Body of pancreas (tissue), 4 donors: Measurements from ENCODE around the gene FAM153A. TPM values are rescaled to one million over a fixed set of nuclear protein-coding genes. Genes with fewer than 3 reads are reported as not detected.
"Not testable (repeated sequence)": the region's sequence is repeated elsewhere in the genome, so short reads cannot be mapped to it uniquely, and the experiment has no call there.

Experiments used
- ATAC-seq: fragments of 150-250 bp; one replicate; pipeline ENCODE4 v1.9.1; 2016
- DNase-seq, 4 donors: peaks; one replicate each; pipeline ENCODE4 v3.0.0-alpha.2; 2019
- H3K27ac ChIP-seq, 4 donors: fragments of 200-600 bp; sonication (generic); 1 replicate in 3 of 4; 2 replicates in 1 of 4; pipeline versions ENCODE4 v1.5.1 to v1.6.1; 2016 to 2019; ENCODE audit warnings: mild to moderate bottlenecking in 1 of 4, mixed read lengths in 1 of 4, moderate library complexity in 1 of 4
- H3K27me3 ChIP-seq, 2 donors: fragments of 200-600 bp; sonication (generic); one replicate each; pipeline ENCODE4 v1.6.0; 2016; ENCODE audit warnings: mild to moderate bottlenecking in 1 of 2
- H3K36me3 ChIP-seq, 2 donors: fragments of 200-600 bp; sonication (generic); replicated peaks in 1 of 2; 2 replicates each; pipeline ENCODE4 v1.5.1; 2016; ENCODE audit warnings: low read depth in 2 of 2; ENCODE audit not compliant: insufficient read depth in 1 of 2
- H3K4me1 ChIP-seq: fragments of 200-600 bp; sonication (generic); one replicate; pipeline ENCODE4 v1.6.0; 2016
- H3K4me3 ChIP-seq, 2 donors: fragments of 200-600 bp; sonication (generic); 1 replicate in 1 of 2; 2 replicates in 1 of 2; pipeline ENCODE4 v1.5.1; 2016 to 2019
- H3K9me3 ChIP-seq, 3 donors: fragments of 200-600 bp; sonication (generic); 1 replicate in 2 of 3; 2 replicates in 1 of 3; pipeline ENCODE4 v1.5.1; 2016
- WGBS, 2 donors: methylation state at CpG; one replicate each; pipeline ENCODE4 v1.1.5; 2017; 5-methylcytosine and 5-hydroxymethylcytosine counted together
- intact Hi-C: fragments of 100-400 bp; cut with DNase I; formaldehyde crosslinking; loops from one replicate; pipeline ENCODE4 v1.15.1; 2023
- total RNA-seq, 2 donors: library from RNA; depleted of rRNA; stranded (reverse); fragments of >200 nt; gene quantifications; one replicate each; pipeline ENCODE4 v1.1.0, GENCODE V29; 2016

The FAM153A gene
- total RNA-seq, 2 donors from 2014 or later: 1.6 to 1.8 TPM

DNA sequence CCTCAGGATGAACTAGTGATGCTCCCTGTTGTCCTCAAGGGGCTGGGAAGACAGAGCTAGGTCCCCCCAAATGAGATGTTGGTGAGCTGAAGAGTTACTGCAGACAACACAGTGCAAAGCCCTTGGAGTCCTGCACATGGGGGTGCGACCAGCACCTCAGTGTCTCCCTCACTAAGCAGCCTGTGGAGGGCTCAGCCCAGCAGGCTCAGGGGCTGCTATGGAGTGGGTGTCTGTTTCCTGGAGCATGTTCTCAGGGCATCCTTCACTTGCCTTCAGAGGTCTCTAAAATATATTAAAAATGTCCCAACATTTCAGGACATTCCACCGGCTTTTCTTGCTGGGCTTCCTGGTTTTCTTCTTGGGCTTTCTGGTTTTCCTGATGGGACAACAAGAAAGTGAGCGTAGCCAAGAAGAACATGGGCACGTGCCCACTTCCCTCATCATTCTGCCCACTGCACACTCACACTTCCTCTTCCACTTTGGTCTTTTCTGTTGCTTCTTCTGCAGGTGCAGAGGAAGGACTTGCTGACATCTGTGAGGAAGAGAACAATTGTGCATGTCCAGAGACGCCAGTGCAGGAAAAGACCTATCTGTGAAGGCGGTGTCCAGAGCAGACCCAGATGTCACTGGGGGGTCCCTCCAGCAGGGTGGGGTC, 58.7 kb downstream of the FAM153A start:
- ATAC-seq, intact Hi-C loops, H3K4me1 ChIP-seq, H3K27me3 ChIP-seq, DNase-seq, H3K9me3 ChIP-seq, H3K27ac ChIP-seq, H3K4me3 ChIP-seq, H3K36me3 ChIP-seq: not testable (repeated sequence)
- WGBS, 2 donors: no CpG with 5 or more reads among the region's 6 CpGs

DNA sequence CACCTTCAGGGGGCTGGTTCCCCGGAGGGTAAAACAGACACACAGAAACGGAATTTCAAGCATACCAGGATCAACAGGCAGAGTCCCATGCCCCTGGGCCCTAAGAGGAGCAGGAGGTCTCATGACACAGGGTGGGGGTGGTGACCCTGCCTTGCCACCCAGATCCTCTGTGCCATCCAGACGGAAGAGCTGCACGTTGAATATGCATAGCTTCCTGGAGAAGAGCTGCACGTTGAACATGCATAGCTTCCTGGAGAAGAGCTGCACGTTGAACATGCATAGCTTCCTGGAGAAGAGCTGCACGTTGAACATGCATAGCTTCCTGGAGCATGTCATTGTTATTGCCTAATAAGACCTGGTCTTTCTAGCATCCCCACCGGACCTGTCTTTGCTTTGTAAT, 59.9 kb downstream of the FAM153A start:
- H3K9me3 ChIP-seq, H3K4me1 ChIP-seq, H3K4me3 ChIP-seq, H3K36me3 ChIP-seq, ATAC-seq, H3K27ac ChIP-seq, DNase-seq, H3K27me3 ChIP-seq, intact Hi-C loops: not testable (repeated sequence)
- WGBS, 2 donors: 51 to 90% methylated on average over 1 to 2 of the region's 8 CpGs

DNA sequence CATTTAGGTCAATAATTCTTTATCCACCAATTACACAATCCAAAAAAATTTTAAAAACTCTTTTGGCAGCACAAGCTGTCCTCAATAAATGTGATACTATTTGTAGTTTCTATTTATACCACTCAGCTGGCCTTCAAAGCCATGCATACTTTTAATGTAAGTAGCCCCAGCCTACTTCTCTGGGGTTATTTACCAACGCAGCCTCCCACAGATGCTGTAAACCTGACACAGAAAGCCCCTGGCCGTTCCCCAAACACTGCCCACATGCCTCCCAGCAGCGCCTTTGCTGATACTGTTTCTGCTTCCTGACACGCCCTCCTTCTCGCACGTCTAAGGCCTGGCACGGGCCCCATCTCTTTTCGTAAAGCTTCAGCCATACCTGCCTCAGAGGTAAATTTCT, 62.7 kb downstream of the FAM153A start:
- H3K27ac ChIP-seq, DNase-seq, H3K4me3 ChIP-seq, H3K27me3 ChIP-seq, ATAC-seq, H3K9me3 ChIP-seq, H3K4me1 ChIP-seq, H3K36me3 ChIP-seq, intact Hi-C loops: not testable (repeated sequence)
- no CpG with 5 or more reads among the region's 8 CpGs for WGBS, 2 donors

DNA sequence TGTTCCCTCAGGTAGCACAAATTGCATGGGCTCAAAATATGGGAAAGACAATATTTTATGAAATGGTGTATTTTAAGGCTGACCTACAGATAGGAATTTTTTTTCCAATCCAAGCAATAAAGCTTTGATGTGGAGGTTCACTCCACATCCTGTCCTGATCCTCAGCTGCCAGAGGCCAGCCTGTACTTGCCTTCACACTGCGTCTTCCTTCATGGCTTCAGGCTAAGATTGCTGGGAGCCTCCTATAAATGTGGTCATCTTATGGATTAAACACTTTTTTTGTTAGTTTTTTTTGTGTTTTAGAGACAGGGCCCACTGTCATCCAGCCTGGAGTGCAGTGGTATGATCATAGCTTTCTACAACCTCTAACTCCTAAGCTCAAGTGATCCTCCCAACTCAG, 67.3 kb downstream of the FAM153A start:
- WGBS, 2 donors: 88 to 95% methylated on average over 1 of the region's 1 CpG
- H3K27ac ChIP-seq, DNase-seq, H3K27me3 ChIP-seq, H3K4me1 ChIP-seq, ATAC-seq, H3K4me3 ChIP-seq, intact Hi-C loops, H3K36me3 ChIP-seq, H3K9me3 ChIP-seq: not testable (repeated sequence)

DNA sequence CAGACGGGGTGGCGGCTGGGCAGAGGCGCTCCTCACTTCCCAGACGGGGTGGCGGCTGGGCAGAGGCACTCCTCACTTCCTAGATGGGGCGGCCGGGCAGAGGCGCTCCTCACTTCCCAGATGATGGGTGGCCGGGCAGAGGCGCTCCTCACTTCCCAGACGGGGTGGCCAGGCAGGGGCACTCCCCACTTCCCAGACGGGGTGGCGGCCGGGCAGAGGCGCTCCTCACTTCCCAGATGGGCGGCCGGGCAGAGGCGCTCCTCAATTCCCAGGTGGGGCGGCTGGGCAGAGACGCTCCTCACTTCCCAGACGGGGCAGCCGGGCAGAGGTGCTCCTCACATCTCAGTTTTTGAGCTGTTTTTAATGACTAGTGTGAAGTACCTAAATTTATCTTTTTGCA, 86.6 kb downstream of the FAM153A start:
- ATAC-seq, H3K27me3 ChIP-seq, H3K27ac ChIP-seq, DNase-seq, intact Hi-C loops, H3K36me3 ChIP-seq, H3K4me3 ChIP-seq, H3K9me3 ChIP-seq, H3K4me1 ChIP-seq: not testable (repeated sequence)
- WGBS, 2 donors: 94 to 97% methylated on average over 5 to 17 of the region's 22 CpGs

DNA sequence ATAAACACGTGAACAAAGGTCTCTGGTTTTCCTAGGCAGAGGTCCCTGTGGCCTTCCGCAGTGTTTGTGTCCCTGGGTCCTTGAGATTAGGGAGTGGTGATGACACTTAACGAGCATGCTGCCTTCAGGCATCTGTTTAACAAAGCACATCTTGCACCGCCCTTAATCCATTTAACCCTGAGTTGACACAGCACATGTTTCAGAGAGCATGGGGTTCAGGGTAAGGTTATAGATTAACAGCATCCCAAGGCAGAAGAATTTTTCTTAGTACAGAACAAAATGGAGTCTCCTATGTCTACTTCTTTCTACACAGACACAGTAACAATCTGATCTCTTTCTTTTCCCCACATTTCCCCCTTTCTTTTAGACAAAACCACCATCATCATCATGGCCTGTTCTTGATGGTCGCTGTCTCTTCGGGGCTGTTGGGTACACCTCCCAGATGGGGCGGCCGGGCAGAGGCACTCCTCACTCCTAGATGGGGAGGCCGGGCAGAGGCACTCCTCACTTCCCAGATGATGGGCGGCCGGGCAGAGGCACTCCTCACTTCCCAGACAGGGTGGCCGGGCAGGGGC, 87.3 kb downstream of the FAM153A start:
- H3K27ac ChIP-seq, ATAC-seq, H3K4me1 ChIP-seq, H3K27me3 ChIP-seq, H3K9me3 ChIP-seq, H3K4me3 ChIP-seq, DNase-seq, intact Hi-C loops, H3K36me3 ChIP-seq: not testable (repeated sequence)
- WGBS, 2 donors: 71 to 92% methylated on average over 4 to 8 of the region's 12 CpGs

DNA sequence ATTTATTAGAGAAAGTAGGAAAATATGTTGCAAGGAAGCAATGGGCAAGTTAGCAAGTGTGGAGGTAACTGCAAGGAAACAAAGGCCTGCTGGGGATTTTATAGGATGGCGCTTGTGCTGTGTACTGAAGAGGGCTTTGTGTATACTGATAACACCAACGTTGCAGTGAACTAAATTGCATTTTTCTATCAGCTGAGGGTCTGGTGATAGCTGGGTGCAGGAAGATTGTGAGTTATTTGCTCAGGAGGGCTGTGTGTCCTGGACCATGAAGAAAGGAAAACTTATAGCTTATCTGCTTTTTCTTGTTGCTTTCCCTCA, 88.2 kb downstream of the FAM153A start:
- ATAC-seq: peak; percentile 6
- H3K27ac ChIP-seq, H3K4me3 ChIP-seq, DNase-seq, H3K36me3 ChIP-seq, H3K9me3 ChIP-seq, H3K27me3 ChIP-seq, intact Hi-C loops, H3K4me1 ChIP-seq: not testable (repeated sequence)
- WGBS, 2 donors: no CpG with 5 or more reads among the region's 2 CpGs

DNA sequence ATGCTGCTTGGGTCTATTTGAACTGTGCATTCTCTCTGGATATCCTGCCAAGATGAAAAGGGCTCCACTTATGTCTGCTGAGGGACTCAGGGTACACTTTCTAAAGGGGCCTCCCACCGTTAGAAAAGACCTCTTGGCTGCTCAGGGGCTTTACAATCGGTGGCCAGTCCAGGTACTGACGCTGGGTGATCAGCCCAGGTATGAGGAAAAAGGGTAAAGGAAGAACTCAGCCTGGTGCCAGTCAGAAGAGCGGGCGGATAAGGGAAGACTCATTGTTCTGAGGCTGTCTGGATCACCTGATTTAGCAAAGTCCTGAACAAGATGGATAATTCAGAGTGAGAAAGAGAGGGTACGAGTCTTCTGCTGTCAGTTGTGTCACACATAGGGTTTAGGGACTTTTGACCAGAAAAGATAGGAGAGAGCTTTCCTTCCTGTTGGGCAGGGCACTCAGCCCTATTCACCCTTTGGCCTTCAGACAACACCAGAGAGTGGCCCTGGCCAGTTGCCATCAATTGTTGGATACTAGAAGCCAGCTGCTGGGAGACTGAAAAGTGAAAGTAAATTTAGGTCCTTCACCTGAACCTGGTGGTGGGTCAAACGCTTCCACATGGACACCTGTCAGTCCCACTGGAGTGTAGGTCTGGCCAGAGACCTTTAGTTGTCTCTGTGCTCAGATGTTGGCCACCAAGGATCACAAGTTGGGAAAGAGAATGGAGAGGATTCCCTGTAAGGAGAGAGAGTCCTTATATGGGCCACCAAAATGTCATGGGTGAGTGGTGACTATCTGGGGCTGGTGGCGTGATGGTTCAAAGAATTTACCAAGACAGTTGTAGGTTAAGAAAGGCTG, 88.8 kb downstream of the FAM153A start:
- peak overlapping the region in 1 of 4 donors; percentile 33 for H3K27ac ChIP-seq
- H3K36me3 ChIP-seq, H3K27me3 ChIP-seq, H3K4me1 ChIP-seq, H3K9me3 ChIP-seq, intact Hi-C loops, H3K4me3 ChIP-seq: not testable (repeated sequence)
- WGBS, 2 donors: 58 to 68% methylated on average over 5 to 6 of the region's 8 CpGs
- peak; percentile 83 to 92 (median 87) for DNase-seq
- ATAC-seq: peak; percentile 86

DNA sequence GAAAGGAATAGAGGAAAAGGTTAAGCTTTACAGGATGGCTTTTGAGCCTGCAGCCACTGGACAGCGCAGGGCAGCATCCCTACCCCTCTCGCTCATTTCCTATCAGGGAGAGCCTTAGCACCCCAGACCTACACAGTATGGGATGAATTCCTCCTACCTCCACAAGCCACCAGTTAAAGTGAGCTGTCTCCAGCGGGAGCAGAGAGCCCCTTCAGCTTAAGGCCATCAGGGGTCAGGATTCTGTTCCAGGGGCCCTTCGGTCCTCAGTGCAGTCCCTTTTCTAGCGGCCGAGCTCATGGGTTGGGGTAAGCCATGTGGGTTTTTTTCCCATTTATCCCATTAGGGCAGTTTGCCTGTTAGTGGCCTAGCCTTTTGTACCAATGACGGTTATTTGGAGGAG, 89.7 kb downstream of the FAM153A start:
- H3K27me3 ChIP-seq, ATAC-seq, H3K27ac ChIP-seq, DNase-seq, H3K4me1 ChIP-seq, H3K36me3 ChIP-seq, intact Hi-C loops, H3K9me3 ChIP-seq, H3K4me3 ChIP-seq: not testable (repeated sequence)
- WGBS, 2 donors: 67 to 91% methylated on average over 1 to 2 of the region's 7 CpGs

DNA sequence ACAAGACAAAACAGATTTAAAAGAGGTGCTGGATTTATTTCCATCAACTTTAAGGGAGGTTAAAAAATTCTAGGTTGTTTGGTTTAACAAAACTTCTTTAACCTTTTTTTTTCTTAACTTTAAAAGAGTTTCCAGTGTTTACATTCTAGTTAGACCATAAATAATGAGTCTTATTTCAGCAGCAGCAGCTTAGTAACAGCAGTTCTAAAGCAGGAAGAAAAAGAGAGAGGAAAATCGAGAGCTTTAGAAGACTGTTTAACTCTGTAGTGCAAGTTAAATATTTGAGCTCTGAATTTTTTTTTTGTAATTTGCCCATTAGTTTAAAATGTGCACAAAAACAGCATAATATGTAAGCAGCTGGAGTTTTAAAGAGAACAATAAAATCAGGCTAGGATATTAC, 90.2 kb downstream of the FAM153A start:
- intact Hi-C loops, H3K36me3 ChIP-seq, ATAC-seq, H3K4me3 ChIP-seq, H3K9me3 ChIP-seq, H3K27me3 ChIP-seq, H3K4me1 ChIP-seq, H3K27ac ChIP-seq, DNase-seq: not testable (repeated sequence)
- 33 to 36% methylated on average over 1 of the region's 1 CpG for WGBS, 2 donors

DNA sequence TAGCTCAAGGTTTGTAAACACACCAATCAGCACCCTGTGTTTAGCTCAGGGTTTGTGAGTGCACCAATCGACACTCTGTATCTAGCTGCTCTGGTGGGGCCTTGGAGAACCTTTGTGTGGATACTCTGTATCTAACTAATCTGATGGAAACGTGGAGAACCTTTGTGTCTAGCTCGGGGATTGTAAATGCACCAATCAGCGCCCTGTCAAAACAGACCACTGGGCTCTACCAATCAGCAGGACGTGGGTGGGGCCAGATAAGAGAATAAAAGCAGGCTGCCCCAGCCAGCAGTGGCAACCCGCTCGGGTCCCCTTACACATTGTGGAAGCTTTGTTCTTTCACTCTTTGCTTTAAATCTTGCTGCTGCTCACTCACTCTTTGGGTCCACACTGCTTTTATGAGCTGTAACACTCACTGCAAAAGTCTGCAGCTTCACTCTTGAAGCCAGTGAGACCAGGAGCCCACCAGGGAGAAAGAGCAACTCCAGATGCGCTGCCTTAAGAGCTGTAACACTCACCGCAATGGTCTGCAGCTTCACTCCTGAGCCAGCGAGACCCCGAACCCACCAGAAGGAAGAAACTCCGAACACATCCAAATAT, 93.6 kb downstream of the FAM153A start:
- H3K27me3 ChIP-seq, H3K36me3 ChIP-seq, H3K9me3 ChIP-seq, H3K27ac ChIP-seq, H3K4me3 ChIP-seq, DNase-seq, H3K4me1 ChIP-seq, intact Hi-C loops, ATAC-seq: not testable (repeated sequence)
- WGBS, 2 donors: 86 to 88% methylated on average over 9 to 12 of the region's 12 CpGs
